Measurements from ENCODE around the gene NTM.

GRCh38 chr11:132077416-132077815 is 707.0 kb downstream of the NTM start:
- TF ChIP-seq POLR2A (IDR thresholded peaks at IDR 0.05) (no peak), EP300 (IDR thresholded peaks at IDR 0.05) (no peak), POLR2AphosphoS5 (IDR thresholded peaks at IDR 0.05) (no peak)
- TF ChIP-seq, protein P1, sequence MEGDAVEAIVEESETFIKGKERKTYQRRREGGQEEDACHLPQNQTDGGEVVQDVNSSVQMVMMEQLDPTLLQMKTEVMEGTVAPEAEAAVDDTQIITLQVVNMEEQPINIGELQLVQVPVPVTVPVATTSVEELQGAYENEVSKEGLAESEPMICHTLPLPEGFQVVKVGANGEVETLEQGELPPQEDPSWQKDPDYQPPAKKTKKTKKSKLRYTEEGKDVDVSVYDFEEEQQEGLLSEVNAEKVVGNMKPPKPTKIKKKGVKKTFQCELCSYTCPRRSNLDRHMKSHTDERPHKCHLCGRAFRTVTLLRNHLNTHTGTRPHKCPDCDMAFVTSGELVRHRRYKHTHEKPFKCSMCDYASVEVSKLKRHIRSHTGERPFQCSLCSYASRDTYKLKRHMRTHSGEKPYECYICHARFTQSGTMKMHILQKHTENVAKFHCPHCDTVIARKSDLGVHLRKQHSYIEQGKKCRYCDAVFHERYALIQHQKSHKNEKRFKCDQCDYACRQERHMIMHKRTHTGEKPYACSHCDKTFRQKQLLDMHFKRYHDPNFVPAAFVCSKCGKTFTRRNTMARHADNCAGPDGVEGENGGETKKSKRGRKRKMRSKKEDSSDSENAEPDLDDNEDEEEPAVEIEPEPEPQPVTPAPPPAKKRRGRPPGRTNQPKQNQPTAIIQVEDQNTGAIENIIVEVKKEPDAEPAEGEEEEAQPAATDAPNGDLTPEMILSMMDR (IDR thresholded peaks at IDR 0.05), result no peak
